HepG2 (cell line): Measurements from ENCODE around the gene CAD. TPM values are rescaled to one million over a fixed set of nuclear protein-coding genes. Genes with fewer than 3 reads are reported as not detected.

Source experiments
- E2F2 ChIP-seq: sonication (generic); formaldehyde crosslinking; IDR thresholded peaks from 2 replicates; pipeline ENCODE4 v1.4.0; 2020; ENCODE audit warnings: missing genetic modification reagents, borderline replicate concordance
- EZH2 ChIP-seq: conservative IDR thresholded peaks from 2 replicates; pipeline ENCODE4 v1.6.1; 2012; ENCODE audit warnings: mild to moderate bottlenecking, low read depth, low read length, moderate library complexity
- GATA4 ChIP-seq: sonication (generic); IDR thresholded peaks from 2 replicates; pipeline ENCODE4 v1.6.1; 2016; ENCODE audit warnings: antibody characterized with exemption, low read depth, borderline replicate concordance
- KDM4B ChIP-seq: sonication (generic); formaldehyde crosslinking; IDR thresholded peaks from 2 replicates; pipeline ENCODE4 v1.4.0; 2020; ENCODE audit warnings: missing genetic modification reagents
- MYC ChIP-seq: sonication (generic); formaldehyde crosslinking; IDR thresholded peaks from 2 replicates; pipeline ENCODE4 v1.9.0; 2021; ENCODE audit warnings: missing genetic modification reagents, borderline replicate concordance
- NCOA2 ChIP-seq: sonication (generic); formaldehyde crosslinking; IDR thresholded peaks from 2 replicates; pipeline ENCODE4 v1.8.0; 2022; ENCODE audit warnings: inconsistent platforms
- NFKB2 ChIP-seq: sonication (generic); formaldehyde crosslinking; IDR thresholded peaks from 2 replicates; pipeline ENCODE4 v1.4.0; 2020; ENCODE audit warnings: missing genetic modification reagents, borderline replicate concordance
- RARA ChIP-seq: IDR thresholded peaks from 2 replicates; pipeline ENCODE4 v1.6.1; 2016; ENCODE audit warnings: missing genetic modification reagents, missing compliant biosample characterization
- RBM22 ChIP-seq: fragments of 200-400 bp; formaldehyde crosslinking; optimal IDR thresholded peaks from 2 replicates; pipeline ENCODE3; 2017; ENCODE audit warnings: mild to moderate bottlenecking, low read length, moderate library complexity
- SMARCC2 ChIP-seq: fragments of 450-650 bp; IDR thresholded peaks from 2 replicates; pipeline ENCODE4 v1.6.1; 2017; ENCODE audit warnings: antibody characterized with exemption, mild to moderate bottlenecking
- SNAPC4 ChIP-seq: sonication (generic); formaldehyde crosslinking; IDR thresholded peaks from 2 replicates; pipeline ENCODE4 v1.4.0; 2020; ENCODE audit warnings: mild to moderate bottlenecking, missing genetic modification reagents
- SP2 ChIP-seq: sonication (generic); formaldehyde crosslinking; IDR thresholded peaks from 2 replicates; pipeline ENCODE4 v1.5.1; 2020; ENCODE audit warnings: mild to moderate bottlenecking, missing genetic modification reagents
- YY1 ChIP-seq: IDR thresholded peaks from 2 replicates; pipeline ENCODE4 v1.6.1; 2011; ENCODE audit warnings: low read length, low read depth, moderate library complexity, mild to moderate bottlenecking; ENCODE audit not compliant: insufficient read depth, insufficient replicate concordance
- ZBTB3 ChIP-seq: sonication (generic); formaldehyde crosslinking; IDR thresholded peaks from 2 replicates; pipeline ENCODE4 v1.4.0; 2020; ENCODE audit warnings: low read depth, mild to moderate bottlenecking, moderate library complexity, missing genetic modification reagents, borderline replicate concordance
- ZBTB33 ChIP-seq: sonication (generic); formaldehyde crosslinking; IDR thresholded peaks from 2 replicates; pipeline ENCODE4 v1.4.0; 2020; ENCODE audit warnings: missing genetic modification reagents
- ZFP82 ChIP-seq: sonication (generic); formaldehyde crosslinking; IDR thresholded peaks from 2 replicates; pipeline ENCODE4 v1.5.1; 2020; ENCODE audit warnings: mild to moderate bottlenecking, missing genetic modification reagents, borderline replicate concordance
- ZNF230 ChIP-seq: sonication (generic); formaldehyde crosslinking; IDR thresholded peaks from 2 replicates; pipeline ENCODE4 v1.4.0; 2020; ENCODE audit warnings: mild to moderate bottlenecking, missing genetic modification reagents
- ZNF263 ChIP-seq: sonication (generic); formaldehyde crosslinking; IDR thresholded peaks from 2 replicates; pipeline ENCODE4 v1.4.0; 2020; ENCODE audit warnings: missing genetic modification reagents
- ZNF564 ChIP-seq: sonication (generic); formaldehyde crosslinking; IDR thresholded peaks from 2 replicates; pipeline ENCODE4 v1.8.1; 2023; ENCODE audit warnings: mild to moderate bottlenecking, missing genetic modification reagents
- ZNF7 ChIP-seq: IDR thresholded peaks from 2 replicates; pipeline ENCODE4 v1.6.1; 2016; ENCODE audit warnings: missing biosample characterization, missing genetic modification reagents
- polyA plus RNA-seq, 8 experiments: library from polyadenylated mRNA; depleted of rRNA in 3 of 8; stranded (reverse) in 7 of 8; unstranded in 1 of 8; fragments of >200 nt; fragmentation: Illumina TruSeq in 4 of 8; extraction: Trizol in 4 of 8; gene quantifications; 2 replicates each; pipeline versions ENCODE4 v1.2.1 to v1.2.3, GENCODE V29; 2011 to 2016; ENCODE audit warnings: low read depth in 4 of 8, missing spikeins in 1 of 8, mixed read lengths in 1 of 8; ENCODE audit not compliant: insufficient read depth in 1 of 8
- total RNA-seq, 5 experiments: library from RNA; depleted of rRNA; stranded (reverse); fragments of >200 nt; fragmentation: Illumina TruSeq; extraction: Trizol; gene quantifications; 2 replicates each; pipeline ENCODE4 v1.2.3, GENCODE V29; 2016; ENCODE audit warnings: low read depth in 1 of 5

Gene CAD
- total and polyA plus RNA-seq, 2 of the 13 experiments (the other 11 are each of a cell fraction or from before 2014, with no cell fraction given): 21.7 to 37.0 TPM

- 0 out of 2 replicates have a peak, but pooled peaks have one; percentile 34 for TF ChIP-seq SNAPC4 (CRISPR knock-in tag)
- peak; percentile 93; the same call in 1 of the 2 replicates for TF ChIP-seq NFKB2 (CRISPR knock-in tag)
- TF ChIP-seq RARA (CRISPR knock-in tag): no peak; the same call in 1 of the 2 replicates
- TF ChIP-seq YY1: peak; percentile 93
- no peak; the same call in 1 of the 2 replicates for TF ChIP-seq KDM4B (CRISPR knock-in tag)
- no peak for TF ChIP-seq RBM22
- no peak for TF ChIP-seq SMARCC2
- TF ChIP-seq ZNF7 (CRISPR knock-in tag): no peak
- TF ChIP-seq NCOA2: peak; percentile 51; the same call in 1 of the 2 replicates
- TF ChIP-seq SP2 (CRISPR knock-in tag): peak; percentile 51
- TF ChIP-seq E2F2: peak; percentile 77; the same call in 1 of the 2 replicates
- 0 out of 2 replicates have a peak, but pooled peaks have one; percentile 76 for TF ChIP-seq GATA4
- peak; percentile 3 for TF ChIP-seq MYC (CRISPR knock-in tag)
- TF ChIP-seq ZNF230: 0 out of 2 replicates have a peak, but pooled peaks have one; percentile 25
- no peak for TF ChIP-seq EZH2
- peak; percentile 71; the same call in 1 of the 2 replicates for TF ChIP-seq ZNF263
- 0 out of 2 replicates have a peak, but pooled peaks have one; percentile 47 for TF ChIP-seq ZBTB3 (CRISPR knock-in tag)
- peak; percentile 91 for TF ChIP-seq ZNF564 (CRISPR knock-in tag)
- peak; percentile 97 for TF ChIP-seq ZFP82 (CRISPR knock-in tag)
- peak; percentile 28; the same call in 1 of the 2 replicates for TF ChIP-seq ZBTB33 (CRISPR knock-in tag)
Observed at GRCh38 chr2:27211943-27212625, 5.1 kb upstream of the CAD start, which contains the start of the genes ATRAID and SLC5A6 (continued).
